Measurements from ENCODE around the gene RAD51B.

RAD51B gene

GRCh38 chr14:68634874-68635595, 815.5 kb downstream of the RAD51B start:
- no peak for DNase-seq (ENCODE audit: extremely low read depth, insufficient read length)
- TF ChIP-seq CTCF (IDR thresholded peaks at IDR 0.05; ENCODE audit: insufficient read depth, low read length, poor library complexity, severe bottlenecking): no peak
- no peak overlapping the region for H3K4me3 ChIP-seq (replicated peaks; ENCODE audit: low read depth, low read length)
- no peaks in the 10 kb centered on the region for H3K36me3 ChIP-seq (ENCODE audit: control insufficient read depth, insufficient read depth, low read length)
- H3K27me3 ChIP-seq (replicated peaks; ENCODE audit: control insufficient read depth, insufficient read depth, low read length): no peaks in the 10 kb centered on the region; the same call in 1 of the 2 replicates

GRCh38 chr14:68636597-68636996, 817.0 kb downstream of the RAD51B start:
- no peak for TF ChIP-seq CTCF (IDR thresholded peaks at IDR 0.05; ENCODE audit: insufficient read depth, low read length, poor library complexity, severe bottlenecking)
- Histone ChIP-seq H3K36me3 (ENCODE audit: control insufficient read depth, insufficient read depth, low read length) (no peaks in the 10 kb centered on the region), H3K27me3 (replicated peaks; ENCODE audit: control insufficient read depth, insufficient read depth, low read length) (no peaks in the 10 kb centered on the region; the same call in 1 of the 2 replicates), H3K4me3 (replicated peaks; ENCODE audit: low read depth, low read length) (no peak overlapping the region)
- no peak for DNase-seq (ENCODE audit: extremely low read depth, insufficient read length)

GRCh38 chr14:68637106-68638021, 817.8 kb downstream of the RAD51B start:
- no peak for DNase-seq (ENCODE audit: extremely low read depth, insufficient read length)
- Histone ChIP-seq H3K4me3 (replicated peaks; ENCODE audit: low read depth, low read length) (no peak overlapping the region), H3K36me3 (ENCODE audit: control insufficient read depth, insufficient read depth, low read length) (no peaks in the 10 kb centered on the region), H3K27me3 (replicated peaks; ENCODE audit: control insufficient read depth, insufficient read depth, low read length) (no peaks in the 10 kb centered on the region; the same call in 1 of the 2 replicates)
- TF ChIP-seq CTCF (IDR thresholded peaks at IDR 0.05; ENCODE audit: insufficient read depth, low read length, poor library complexity, severe bottlenecking): no peak

GRCh38 chr14:68638141-68638999, 818.8 kb downstream of the RAD51B start:
- no peak for TF ChIP-seq CTCF (IDR thresholded peaks at IDR 0.05; ENCODE audit: insufficient read depth, low read length, poor library complexity, severe bottlenecking)
- no peak for DNase-seq (ENCODE audit: extremely low read depth, insufficient read length)
- no peaks in the 10 kb centered on the region; the same call in 1 of the 2 replicates for H3K27me3 ChIP-seq (replicated peaks; ENCODE audit: control insufficient read depth, insufficient read depth, low read length)
- H3K4me3 ChIP-seq (replicated peaks; ENCODE audit: low read depth, low read length): no peak overlapping the region
- no peaks in the 10 kb centered on the region for H3K36me3 ChIP-seq (ENCODE audit: control insufficient read depth, insufficient read depth, low read length)

- H3K27me3 ChIP-seq (replicated peaks; ENCODE audit: control insufficient read depth, insufficient read depth, low read length): no peaks in the 10 kb centered on the region; the same call in 1 of the 2 replicates
- no peak for TF ChIP-seq CTCF (IDR thresholded peaks at IDR 0.05; ENCODE audit: insufficient read depth, low read length, poor library complexity, severe bottlenecking)
- DNase-seq (ENCODE audit: extremely low read depth, insufficient read length): no peak
- no peaks in the 10 kb centered on the region for H3K36me3 ChIP-seq (ENCODE audit: control insufficient read depth, insufficient read depth, low read length)
- no peak overlapping the region for H3K4me3 ChIP-seq (replicated peaks; ENCODE audit: low read depth, low read length)
These were observed 819.6 kb downstream of the RAD51B start for GRCh38 chr14:68639000-68639757.
